ENCODE results near the gene TMPRSS5.

GRCh38 chr11:113694390-113694789 lies 11.7 kb downstream of the TMPRSS5 start:
- TF ChIP-seq YY1 (IDR thresholded peaks at IDR 0.05; ENCODE audit: insufficient read depth, insufficient read length) (no peak), SUZ12 (IDR thresholded peaks at IDR 0.05; ENCODE audit: extremely low read depth, insufficient read depth, insufficient read length) (no peak)

All from NT2/D1 (cell line).